ENCODE data around the gene ECM1.

Gene ECM1

DNA sequence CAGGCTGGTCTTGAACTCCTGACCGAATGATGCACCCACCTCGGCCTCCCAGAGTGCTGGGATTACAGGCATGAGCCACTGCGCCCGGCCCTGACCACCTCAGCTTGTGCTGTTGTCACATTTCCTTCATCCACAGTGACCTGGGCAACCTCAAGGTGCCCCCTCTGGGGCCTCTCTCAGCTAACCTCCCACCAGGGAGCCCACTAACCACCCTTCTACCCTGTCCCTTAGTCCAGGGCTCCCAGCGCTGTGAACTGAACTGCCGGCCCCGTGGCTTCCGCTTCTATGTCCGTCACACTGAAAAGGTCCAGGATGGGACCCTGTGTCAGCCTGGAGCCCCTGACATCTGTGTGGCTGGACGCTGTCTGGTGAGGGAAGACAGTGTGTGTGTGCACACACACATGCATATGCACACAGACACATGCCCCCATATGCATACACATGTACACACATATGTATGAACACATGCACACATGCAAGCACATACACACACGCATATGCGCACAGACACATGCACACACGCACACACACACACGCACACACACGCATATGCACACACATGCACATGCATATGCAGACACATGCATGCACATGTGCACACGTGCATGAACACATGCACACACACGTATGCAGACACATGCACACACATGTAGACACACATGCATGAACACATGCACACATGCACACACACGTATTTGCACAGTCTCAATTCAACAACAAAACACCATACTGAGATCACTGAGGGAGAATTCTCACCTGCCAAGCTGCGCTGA, 47.5 kb downstream of the ECM1 start:
- no peak for TF ChIP-seq CTCF (IDR thresholded peaks at IDR 0.05; ENCODE audit: unreplicated experiment in 3 of 3)
- no peaks in the 10 kb centered on the region for H3K36me3 Mint-ChIP-seq (ENCODE audit: low read depth)
- H3K27ac Mint-ChIP-seq, result no peak overlapping the region
- no peak overlapping the region for H3K4me3 Mint-ChIP-seq
- no peaks in the 10 kb centered on the region for H3K27me3 Mint-ChIP-seq (ENCODE audit: low read depth)
- no peaks in the 10 kb centered on the region for H3K9me3 Mint-ChIP-seq
- H3K4me1 Mint-ChIP-seq, result peaks cover 27% of the 10 kb centered on the region

- H3K9me3 Mint-ChIP-seq, result no peaks in the 10 kb centered on the region
Observed at GRCh38 chr1:150555971-150556865, 48.3 kb downstream of the ECM1 start.

GRCh38 chr1:150557065-150557600, 49.2 kb downstream of the ECM1 start:
- H3K27me3 Mint-ChIP-seq (ENCODE audit: low read depth), result no peaks in the 10 kb centered on the region
- H3K27ac Mint-ChIP-seq, result no peak overlapping the region
- no peaks in the 10 kb centered on the region for H3K36me3 Mint-ChIP-seq (ENCODE audit: low read depth)
- TF ChIP-seq CTCF (IDR thresholded peaks at IDR 0.05; ENCODE audit: unreplicated experiment in 3 of 3), result no peak
- peaks cover 35% of the 10 kb centered on the region for H3K4me1 Mint-ChIP-seq
- H3K9me3 Mint-ChIP-seq, result no peaks in the 10 kb centered on the region
- no peak overlapping the region for H3K4me3 Mint-ChIP-seq

More at GRCh38 chr1:150555971-150556865, 48.3 kb downstream of the ECM1 start:
- Mint-ChIP-seq H3K27ac (no peak overlapping the region), H3K4me1 (peaks cover 30% of the 10 kb centered on the region), H3K36me3 (ENCODE audit: low read depth) (no peaks in the 10 kb centered on the region), H3K4me3 (no peak overlapping the region), H3K27me3 (ENCODE audit: low read depth) (no peaks in the 10 kb centered on the region)
- TF ChIP-seq CTCF (IDR thresholded peaks at IDR 0.05; ENCODE audit: unreplicated experiment in 3 of 3), result no peak

DNA sequence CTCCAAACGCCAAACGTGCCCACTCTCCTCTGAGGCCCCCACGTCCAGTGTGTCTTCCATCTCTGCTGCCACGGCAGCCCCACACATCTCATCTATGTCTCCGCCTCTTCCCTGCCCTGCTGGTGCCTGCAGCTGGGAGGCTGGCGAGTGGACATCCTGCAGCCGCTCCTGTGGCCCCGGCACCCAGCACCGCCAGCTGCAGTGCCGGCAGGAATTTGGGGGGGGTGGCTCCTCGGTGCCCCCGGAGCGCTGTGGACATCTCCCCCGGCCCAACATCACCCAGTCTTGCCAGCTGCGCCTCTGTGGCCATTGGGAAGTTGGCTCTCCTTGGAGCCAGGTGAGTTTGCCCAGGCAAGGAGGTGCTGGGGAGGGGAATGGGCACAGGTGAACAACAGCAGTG, 49.9 kb downstream of the ECM1 start:
- Mint-ChIP-seq H3K9me3 (no peaks in the 10 kb centered on the region), H3K27ac (peak overlapping the region in 1 of 3 experiments; percentile 16), H3K4me1 (peaks cover 35% of the 10 kb centered on the region), H3K36me3 (ENCODE audit: low read depth) (no peaks in the 10 kb centered on the region), H3K27me3 (ENCODE audit: low read depth) (no peaks in the 10 kb centered on the region), H3K4me3 (no peak overlapping the region)
- TF ChIP-seq CTCF (IDR thresholded peaks at IDR 0.05; ENCODE audit: unreplicated experiment in 3 of 3), result no peak

DNA sequence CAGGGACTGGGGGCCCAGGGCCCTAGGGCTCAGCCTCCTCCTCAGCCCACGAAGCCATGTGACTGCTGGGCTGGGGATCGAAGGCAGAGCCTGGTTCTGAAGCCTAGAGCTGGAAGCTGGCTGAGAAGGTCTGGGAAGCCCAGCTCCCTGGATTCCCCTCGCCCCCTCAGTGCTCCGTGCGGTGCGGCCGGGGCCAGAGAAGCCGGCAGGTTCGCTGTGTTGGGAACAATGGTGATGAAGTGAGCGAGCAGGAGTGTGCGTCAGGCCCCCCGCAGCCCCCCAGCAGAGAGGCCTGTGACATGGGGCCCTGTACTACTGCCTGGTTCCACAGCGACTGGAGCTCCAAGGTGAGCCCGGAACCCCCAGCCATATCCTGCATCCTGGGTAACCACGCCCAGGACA, 50.4 kb downstream of the ECM1 start:
- Mint-ChIP-seq H3K27ac (peak overlapping the region in 2 of 3 experiments; percentile 16 to 40), H3K4me1 (peaks cover 39% of the 10 kb centered on the region), H3K27me3 (ENCODE audit: low read depth) (no peaks in the 10 kb centered on the region)

More for the DNA sequence above, 50.4 kb downstream of the ECM1 start:
- no peaks in the 10 kb centered on the region for H3K36me3 Mint-ChIP-seq (ENCODE audit: low read depth)
- no peak for TF ChIP-seq CTCF (IDR thresholded peaks at IDR 0.05; ENCODE audit: unreplicated experiment in 3 of 3)
- no peaks in the 10 kb centered on the region for H3K9me3 Mint-ChIP-seq
- H3K4me3 Mint-ChIP-seq, result no peak overlapping the region
